PFSK-1 (cell line): ENCODE measurements around the gene CYTIP.

Experiments used
- POLR2AphosphoS5 ChIP-seq: IDR thresholded peaks from 2 replicates; pipeline ENCODE4 v1.6.1; 2012; ENCODE audit warnings: low read depth, mild to moderate bottlenecking, control low read depth, low read length, moderate library complexity
- TAF1 ChIP-seq: IDR thresholded peaks from 2 replicates; pipeline ENCODE4 v1.6.1; 2012; ENCODE audit warnings: low read length, control low read depth, borderline replicate concordance; ENCODE audit not compliant: insufficient read depth

GRCh38 chr2:157421331-157421944 is 22.5 kb downstream of the CYTIP start:
- no peak for TF ChIP-seq POLR2AphosphoS5
- TF ChIP-seq TAF1, result no peak
